ENCODE measurements around the gene MEOX2. TPM values are rescaled to one million over a fixed set of nuclear protein-coding genes. Genes with fewer than 3 reads are reported as not detected.

The MEOX2 gene
- total and polyA plus RNA-seq, 2 of the 8 experiments (the other 6 are each of a cell fraction or from before 2014, with no cell fraction given): 0.05 to 0.19 TPM

- TF ChIP-seq EZH2 (IDR thresholded peaks at IDR 0.05; ENCODE audit: low read depth, low read length, severe bottlenecking) (peak; percentile 83), TBP (IDR thresholded peaks at IDR 0.05; ENCODE audit: low read depth, low read length) (peak; percentile 88), KDM4A (IDR thresholded peaks at IDR 0.05; ENCODE audit: low read depth, low read length, severe bottlenecking) (peak; percentile 89), SUZ12 (IDR thresholded peaks at IDR 0.05; ENCODE audit: low read length) (peak; percentile 76), CTBP2 (IDR thresholded peaks at IDR 0.05; ENCODE audit: borderline replicate concordance, insufficient read depth, insufficient read length, low read length) (peak; percentile 67), RNF2 (IDR thresholded peaks at IDR 0.05; ENCODE audit: borderline replicate concordance, low read depth, low read length, missing control alignments, poor library complexity, severe bottlenecking) (peak; percentile 50)
Observed at GRCh38 chr7:15685358-15686294, 857 bp downstream of the MEOX2 start (continued).

Data from H1 (cell line).